ENCODE data around the gene RBM12.
A peak's percentile ranks its signal among the peaks of the same experiment; 100 is the strongest.

The RBM12 gene

DNA sequence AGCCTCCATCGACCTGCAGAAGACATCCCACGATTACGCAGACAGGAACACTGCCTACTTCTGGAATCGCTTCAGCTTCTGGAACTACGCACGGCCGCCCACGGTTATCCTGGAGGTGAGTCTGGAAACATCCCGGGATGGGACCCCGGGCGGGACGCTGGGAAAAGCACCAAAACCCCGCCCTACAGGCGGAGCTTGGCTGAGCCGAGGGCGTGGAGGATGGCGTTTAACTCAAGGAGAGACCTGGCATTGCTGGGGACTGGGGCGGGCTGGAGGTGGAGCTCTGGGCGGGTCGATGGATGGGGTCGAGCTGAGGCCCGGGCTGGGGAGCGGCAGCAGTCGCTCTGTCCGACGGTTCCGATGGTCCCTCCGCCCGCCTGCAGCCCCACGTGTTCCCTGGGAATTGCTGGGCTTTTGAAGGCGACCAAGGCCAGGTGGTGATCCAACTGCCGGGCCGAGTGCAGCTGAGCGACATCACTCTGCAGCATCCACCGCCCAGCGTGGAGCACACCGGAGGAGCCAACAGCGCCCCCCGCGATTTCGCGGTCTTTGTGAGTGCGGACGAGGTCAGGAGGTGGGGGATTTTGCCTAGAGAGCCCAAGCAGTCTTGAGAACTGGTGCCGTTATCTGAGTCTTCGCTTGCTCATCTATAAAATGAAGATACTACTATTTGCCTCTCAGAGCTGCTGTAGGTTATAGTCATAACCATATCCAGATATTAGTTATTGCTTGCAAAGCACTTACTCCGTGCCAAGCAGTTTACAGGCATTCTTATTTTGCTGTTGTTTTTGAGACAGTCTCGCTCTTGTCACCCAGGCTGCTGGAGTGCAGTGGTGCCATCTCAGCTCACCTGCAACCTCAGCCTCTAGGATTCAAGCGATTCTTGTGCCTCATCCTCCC, 45.3 kb downstream of the RBM12 start:
- DNase-seq = peak; percentile 92

DNA sequence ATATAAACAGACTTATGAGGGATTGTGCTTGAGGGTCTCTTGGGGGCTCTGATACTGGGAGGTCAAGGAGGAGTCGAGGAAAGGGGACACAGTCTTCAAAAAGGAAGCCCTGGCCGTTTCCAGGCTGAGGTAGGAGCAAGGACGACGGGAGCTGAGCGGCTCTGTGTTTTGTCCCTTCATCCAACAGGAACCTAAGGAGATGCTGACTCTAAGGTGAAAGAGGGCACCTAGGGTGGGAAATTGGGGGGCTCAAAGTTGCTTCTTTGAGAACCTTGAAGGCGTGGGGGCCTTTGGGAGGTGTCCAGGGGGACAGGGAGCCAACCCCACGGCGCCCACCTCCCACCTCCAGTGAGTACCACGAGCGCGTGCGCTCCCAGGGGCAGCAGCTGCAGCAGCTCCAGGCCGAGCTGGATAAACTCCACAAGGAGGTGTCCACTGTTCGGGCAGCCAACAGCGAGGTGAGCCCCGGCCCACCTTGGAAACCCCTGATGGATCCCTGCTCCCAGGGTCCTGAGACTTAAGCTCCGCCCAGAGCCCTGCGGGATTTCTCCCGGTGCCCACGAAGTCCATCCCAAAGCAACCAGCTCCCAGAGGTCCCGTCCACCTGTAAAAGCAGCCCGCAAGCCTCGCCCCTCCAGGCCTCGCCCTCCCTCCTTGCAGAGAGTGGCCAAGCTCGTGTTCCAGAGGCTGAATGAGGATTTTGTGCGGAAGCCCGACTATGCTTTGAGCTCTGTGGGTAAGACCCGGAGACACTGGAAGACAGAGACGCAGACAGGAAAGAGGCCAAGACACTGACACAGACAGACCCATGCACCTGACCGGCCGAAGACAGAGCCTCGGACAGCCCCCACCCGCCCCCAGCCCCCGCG, 46.2 kb downstream of the RBM12 start:
- DNase-seq = peak; percentile 50

DNA sequence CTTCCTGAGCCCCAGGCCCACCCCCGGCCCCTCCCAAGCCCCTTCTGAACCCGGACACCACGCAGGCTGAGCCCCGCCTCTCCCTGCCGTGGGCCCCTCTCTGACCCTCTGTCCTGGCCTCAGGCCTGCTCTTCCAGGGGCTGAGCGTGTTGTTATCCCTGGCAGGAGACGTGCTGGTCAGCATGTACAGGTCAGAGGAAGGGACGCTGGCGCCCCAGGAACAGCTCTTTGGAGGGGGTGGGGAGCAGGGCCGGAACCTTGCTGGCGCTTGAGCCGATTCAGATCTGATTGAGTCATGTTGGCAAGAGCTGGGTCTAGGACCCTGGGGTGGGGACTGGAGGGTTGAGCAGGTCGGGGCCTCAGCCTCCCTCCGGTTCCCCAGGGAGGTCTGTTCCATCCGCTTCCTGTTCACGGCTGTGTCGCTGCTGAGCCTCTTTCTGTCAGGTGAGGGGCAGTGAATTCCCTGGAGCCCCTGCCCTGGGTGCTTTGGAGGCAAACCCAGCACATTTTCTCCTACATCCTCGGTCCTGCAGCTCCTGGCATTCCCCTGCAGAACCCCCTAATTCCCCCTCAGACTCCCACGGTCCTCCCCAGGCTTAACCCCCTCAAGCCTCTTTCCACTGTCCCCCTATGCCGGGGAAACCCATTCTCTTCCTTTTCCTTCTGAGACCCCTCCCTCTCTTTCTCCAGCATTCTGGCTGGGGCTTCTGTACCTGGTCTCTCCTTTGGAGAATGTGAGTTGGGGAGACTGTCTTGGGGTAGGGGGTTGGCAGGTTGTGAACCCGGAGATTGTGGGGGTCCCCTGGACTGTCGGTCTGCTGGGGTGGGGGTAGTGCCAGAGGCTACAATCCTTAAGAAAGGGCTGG, 47.1 kb downstream of the RBM12 start:
- peak; percentile 94 for DNase-seq

DNA sequence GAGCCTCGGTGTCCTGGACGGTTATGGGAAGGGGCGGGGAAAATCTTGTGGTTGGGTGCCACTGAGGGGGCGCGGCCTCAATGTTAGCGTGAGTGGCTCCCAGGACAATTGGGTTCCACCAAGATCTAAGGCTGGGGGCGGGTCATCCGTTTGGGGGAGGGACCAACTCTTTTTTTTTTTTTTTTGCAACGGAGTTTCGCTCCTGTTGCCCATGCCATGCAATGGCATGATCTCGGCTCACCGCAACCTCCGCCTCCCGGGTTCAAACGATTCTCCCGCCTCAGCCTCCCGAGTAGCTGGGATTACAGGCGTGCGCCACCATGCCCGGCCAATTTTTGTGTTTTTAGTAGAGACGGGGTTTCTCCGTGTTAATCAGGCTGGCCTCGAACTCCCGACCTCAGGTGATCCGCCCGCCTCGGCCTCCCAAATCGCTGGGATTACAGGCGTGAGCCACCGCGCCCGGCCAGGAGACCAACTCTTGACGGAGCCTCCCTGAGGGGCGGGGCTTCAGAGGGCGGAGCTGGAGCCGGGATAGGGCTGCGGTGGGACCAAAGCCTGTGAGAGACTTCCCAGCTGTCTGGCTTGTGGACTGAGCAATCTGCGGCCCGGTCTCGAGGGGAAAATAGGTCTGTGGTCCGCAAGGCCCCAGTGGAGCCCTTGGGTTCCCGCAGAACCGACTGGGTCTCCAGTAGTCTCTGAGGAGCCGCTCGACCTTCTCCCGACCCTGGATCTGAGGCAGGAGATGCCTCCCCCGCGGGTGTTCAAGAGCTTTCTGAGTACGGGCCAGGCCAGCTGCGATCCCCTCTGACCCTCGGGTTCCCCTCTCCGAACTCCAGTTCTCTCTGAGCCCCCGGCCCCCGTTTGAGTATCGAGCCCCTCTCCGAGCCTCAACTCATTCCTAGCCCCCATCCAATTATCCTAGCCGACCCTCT, 48.0 kb downstream of the RBM12 start:
- DNase-seq = peak; percentile 100

DNA sequence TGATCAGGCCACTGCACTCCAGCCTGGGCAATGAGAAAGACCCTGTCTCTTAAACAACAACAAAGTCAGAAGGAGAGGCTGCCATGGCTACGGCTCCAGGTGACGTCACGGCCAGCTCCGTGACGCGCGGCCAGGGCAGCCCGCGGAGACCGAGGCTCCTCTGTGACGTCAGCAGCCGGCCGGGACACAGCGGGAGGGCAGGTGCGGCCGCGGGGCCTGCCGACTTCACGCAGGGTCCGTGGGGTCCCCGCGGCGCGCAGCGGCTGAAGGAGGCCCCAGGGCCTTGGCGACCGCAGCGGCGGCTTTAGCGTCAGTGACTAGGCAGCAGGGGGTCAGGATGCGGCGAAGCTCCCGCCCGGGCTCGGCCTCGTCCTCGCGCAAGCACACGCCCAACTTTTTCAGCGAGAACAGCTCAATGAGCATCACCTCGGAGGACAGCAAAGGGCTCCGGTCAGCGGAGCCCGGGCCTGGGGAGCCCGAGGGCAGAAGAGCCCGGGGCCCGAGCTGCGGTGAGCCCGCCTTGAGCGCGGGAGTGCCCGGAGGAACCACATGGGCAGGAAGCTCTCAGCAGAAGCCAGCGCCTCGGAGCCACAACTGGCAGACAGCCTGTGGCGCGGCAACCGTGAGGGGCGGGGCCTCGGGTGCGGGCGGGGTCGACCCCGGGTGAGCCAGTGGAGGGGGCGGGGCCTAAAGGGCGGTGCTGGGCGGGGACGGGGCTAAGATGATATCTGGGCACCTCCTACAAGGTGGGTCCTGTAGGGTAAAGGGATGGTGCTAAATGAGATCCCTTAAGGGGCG, 48.8 kb downstream of the RBM12 start, which contains the start of gene SPAG4:
SPAG4 (plus strand) TSS at position 163 of the 798 bp plus-strand sequence; CDS start at position 338, 175 bp downstream.
- DNase-seq = no peak

DNA sequence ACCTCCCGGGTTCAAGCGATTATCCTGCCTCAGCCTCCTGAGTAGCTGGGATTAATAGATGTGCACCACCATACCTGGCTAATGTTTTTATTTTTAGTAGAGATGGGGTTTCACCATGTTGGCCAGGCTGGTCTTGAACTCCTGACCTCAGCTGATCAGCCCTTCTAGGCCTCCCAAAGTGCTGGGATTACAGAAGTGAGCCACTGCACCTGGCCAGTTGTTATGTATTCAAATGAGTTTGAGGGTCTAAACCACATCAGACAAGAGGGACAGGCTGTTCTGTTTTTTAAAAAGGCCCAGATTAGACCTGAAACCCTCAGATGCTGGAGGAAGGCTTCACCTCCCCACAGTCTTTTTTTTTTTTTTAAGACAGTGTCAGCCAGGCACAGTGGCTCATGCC, 53.2 kb downstream of the RBM12 start:
- DNase-seq = no peak

DNA sequence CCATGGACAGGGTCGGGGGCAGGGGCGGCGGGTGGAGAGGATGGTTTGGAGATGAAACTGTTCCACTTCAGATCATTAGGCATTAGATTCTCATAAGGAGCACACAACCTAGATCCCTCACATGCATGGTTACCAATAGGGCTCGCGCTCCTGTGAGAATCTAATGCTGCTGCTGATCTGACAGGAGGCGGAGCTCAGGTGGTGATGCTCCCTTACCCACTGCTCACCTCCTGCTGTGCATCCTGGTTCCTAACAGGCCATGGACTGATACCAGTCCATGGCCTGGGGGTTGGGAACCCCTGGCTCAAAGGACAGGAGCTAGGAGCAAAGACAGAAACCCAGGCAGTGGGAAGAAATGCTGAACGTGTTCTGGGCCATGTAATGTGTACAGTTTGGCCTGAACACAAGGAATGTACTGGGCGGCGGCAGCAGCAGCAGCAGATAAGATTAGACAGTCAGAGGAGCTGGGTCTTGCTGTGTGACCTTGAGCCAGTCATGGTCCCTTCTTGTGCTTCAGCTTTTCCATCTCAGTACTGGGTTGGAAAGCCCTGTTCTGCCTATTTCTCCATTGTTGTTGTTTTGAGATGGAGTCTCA, 53.8 kb downstream of the RBM12 start:
- no peak for DNase-seq

DNA sequence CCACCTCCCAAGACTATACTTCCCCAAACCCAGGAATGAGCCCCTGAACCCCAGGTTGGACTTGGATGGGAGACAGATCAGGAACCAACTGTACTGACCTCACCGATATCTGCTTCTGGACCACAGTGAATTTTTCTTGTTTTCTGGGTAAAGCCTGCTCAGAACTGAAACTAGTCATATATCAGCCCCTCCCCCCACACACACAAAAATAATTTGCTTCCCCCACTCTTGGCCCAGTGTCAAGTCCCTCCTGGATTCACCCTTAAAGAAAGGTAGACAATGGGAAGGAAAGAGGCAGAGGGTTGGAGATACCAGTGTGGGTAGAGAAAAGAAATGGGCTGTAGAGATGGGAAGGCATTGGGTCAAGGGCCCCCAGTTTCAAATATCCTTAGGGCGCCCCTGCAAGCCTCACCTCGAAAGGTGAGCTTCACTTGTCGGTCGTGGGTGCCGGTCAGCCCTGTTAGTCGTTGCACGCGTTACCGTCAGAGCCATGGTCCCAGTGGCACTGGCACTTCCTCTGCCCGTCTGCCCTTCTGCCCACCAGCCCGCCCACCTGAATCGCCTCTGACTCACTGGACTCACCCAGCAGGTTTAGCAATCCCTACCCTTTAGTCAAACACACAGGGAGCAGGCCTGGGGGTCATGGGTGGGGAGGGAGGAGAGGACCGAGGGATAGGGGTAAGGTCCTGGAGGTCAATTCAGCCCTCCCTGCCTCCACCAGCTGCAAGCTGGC, 57.5 kb downstream of the RBM12 start:
- no peak for DNase-seq

DNA sequence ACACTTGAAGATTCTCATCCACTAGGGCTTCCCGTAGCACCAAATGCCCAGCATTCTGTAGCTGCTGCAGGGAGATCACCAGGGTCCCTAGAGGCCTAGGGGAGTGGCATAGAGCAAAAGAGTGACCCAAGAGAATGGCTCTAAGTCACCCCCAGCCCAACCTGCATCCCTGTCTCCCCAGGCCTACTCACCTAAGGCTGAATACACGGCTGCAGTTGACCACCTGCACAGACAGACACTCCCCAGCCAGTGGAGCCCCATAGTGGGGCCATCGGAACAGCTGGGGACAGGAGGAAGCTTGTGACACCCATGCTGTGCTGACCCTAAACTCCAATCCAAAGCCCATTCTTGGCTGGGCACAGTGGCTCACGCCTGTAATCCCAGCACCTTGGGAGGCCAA, 58.6 kb downstream of the RBM12 start:
- DNase-seq = no peak

DNA sequence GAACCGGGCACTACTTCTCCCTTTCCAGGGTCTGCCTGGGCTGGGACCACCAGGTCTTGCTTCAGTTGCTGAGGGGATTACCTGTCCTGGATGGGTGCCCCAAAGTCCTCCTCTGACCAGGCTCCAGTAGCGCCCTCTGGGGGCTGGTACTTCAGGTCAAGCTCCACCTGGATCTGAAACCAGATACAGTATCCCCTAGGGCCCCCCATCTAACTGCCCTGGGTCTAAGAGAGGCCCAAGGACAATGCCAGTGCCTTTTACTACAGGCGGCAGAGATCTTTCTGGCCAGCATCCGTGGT, 60.3 kb downstream of the RBM12 start:
- DNase-seq = no peak

DNA sequence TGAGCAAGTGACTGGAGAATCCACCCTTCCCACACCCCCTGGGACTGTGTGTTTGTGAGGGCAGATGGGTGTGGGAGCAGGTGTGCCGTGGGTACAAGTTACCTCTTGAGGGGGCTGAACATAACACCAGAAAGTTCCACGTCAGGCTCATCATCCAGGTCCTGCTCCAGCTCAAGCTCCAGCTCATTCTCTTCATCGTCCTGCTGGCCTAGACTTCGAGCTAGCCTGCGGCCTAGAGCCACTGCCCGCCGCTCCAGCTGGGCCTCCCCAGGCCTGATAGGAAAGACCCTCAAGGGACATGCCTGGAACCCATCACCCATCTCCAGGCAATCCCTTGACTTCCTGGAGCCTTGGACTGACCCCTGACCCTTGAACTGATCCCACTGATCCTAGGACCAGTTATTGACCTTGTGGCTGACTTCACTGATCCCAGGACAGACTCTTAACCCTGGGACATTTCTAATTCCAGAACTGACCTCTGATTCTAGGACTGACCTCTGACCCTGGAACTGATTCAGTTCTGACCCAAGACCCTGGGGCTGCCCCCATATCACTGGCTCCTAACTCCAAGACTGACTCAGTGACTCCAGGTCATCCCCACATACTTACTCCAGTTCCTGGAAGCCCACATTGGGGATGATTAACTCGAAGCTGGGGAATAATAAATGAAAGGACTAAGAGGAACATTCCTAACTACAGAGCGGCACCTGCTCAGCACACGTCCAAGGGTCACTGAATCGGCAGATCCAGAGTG, 60.8 kb downstream of the RBM12 start:
- DNase-seq = no peak

DNA sequence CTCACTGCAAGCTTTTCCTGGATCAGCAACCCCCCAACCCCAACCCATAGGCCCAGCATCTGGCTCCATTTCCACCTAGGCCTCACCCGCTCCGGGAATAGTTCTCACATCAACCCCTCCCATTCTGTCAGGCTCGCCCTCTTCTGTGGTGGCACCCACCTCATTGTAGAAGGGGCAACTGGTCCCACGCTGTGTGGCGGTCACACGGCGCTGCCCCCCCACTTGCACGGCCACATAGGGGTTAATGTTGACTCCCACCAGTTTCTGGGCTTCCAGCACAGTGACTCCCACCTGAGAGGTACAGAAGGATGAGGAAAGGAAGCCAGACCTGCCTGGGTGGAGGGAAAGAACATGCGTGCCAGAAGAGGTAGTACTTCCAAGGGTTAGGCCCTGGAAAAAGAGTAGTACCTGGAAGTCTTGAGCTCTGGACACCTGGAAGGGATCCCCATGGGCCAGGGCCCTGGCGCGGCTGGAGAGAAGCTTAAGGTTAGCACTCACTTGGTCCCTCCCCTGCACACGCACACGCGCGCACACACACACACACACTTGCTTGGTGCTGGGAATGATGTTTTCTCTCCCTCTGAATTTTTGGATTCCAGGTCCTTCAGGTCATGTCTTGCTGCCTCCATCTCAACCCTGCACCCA, 61.7 kb downstream of the RBM12 start:
- DNase-seq = no peak

DNA sequence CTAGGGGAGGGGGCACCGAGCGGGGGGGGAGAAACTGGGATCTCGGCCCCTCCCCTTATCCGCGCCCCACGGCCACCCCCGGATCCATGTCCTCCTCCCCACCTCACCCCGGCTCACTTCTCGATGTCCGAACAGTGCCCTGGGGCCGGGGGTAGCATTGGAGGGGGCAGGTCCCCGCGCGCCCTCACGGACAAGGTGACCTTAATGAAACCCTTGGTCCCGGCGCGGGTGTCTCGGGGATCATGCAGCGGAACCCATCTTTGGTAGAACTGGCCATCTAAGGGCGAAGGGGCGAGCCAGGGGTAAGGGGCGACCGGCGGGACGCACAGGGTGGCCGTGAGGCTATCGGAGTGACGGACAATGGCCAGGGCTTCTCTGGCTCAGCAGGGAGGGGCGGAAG, 62.7 kb downstream of the RBM12 start:
- DNase-seq = no peak

DNA sequence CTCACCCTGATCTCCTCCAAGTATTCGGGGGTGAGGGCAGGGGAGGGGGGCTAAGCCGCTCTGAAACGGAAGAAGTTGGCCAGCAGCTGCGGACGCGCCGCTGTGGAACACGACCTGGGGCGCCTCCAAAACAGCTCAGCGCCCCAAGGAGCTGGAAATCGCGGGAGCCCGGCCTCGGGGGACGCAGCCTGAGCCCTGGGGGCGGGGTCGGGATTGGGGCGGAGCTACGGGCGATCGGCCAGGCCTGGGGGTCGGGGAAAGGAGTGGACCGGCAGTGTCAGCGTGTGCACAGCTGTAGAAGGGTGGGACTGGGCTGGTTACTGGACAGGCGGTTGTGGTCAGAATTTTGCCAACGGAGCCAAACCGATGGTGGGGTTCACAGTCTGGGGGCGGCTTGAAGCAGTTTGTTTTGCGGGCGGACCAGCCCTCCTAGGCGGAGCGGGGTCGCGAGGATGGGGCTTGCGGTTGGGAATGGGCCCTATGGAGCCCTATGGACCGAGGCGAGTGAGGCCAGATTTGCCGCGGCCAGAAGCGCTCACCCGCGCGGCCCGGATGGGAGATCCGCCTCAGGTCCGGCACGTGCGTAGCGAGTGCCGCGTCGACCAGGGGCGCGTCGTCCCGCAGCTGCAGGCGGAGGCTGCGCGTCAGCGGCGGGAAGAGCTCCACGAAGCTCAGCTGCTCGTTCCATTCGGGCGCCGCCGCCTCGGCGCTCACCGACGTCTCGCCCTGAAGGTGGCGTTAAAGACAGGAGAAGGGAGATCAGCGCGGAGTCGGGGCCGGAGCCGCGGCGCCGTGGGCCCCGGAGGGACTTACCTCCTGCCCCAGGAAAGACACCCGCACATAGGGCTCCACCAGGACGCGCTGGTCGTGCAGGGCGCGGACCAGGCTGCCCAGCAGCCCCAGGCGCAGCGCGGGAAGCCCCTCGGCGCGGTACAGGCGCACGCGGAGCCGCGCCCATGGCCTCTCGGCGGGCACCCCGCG, 63.4 kb downstream of the RBM12 start:
- peak; percentile 73 for DNase-seq

DNA sequence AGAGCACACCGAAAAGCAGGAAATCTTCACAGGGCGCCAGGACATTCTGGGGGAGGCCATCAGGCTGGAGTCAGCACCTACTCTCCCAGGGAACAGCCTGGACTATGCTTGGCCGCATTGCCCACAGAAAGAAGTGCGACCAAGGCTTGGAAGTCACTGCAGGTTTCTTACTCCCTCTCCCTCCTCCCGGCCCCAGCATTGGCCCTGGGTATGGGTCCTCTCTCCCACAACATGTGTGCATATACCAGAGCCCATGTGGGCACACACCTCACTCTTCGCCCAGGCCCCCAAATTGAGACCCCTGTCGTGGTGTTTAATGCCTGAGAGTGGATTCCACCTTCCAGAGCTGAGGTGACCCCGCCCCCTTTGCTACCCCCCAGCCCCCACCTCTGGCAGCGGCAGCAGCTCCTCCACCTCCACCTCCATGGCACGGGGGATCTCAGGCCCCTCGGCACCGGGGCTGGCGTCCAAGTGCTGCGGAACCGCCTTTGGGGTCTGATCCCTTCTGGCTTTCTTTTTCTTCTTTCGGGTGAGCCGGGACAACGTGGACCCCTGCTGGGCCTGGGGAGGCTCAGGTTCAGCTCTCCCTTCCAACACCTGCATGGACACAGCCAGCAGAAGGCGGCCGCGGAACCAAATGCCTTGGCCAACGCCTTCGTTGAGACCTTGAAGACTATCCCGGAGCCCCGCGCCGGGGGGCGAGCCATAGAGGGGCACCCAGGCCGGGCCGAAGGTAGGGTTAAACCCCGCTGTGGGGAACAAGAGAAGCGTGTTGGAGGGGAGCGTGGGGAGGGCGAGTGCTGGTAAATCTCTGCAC, 64.3 kb downstream of the RBM12 start:
- DNase-seq = no peak

DNA sequence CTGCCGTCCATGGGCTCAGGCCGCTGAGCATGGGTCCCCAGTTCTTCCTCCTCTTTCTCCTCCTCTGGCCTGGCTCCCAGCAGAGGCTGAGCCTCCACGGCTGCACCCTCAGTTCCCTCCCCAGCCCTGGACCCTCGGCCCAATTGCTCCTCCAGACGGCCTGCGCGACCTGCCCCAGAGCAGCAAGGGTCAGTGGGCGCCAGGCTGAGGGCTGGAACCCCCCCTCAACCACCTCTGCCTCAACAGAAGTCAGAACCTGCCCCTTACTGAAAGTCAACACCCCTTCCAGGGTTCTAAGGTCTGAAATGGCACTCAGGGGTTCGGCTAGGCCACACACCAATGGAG, 65.0 kb downstream of the RBM12 start:
- DNase-seq = no peak
